ENCODE measurements around the gene SART1. TPM values are rescaled to one million over a fixed set of nuclear protein-coding genes. Genes with fewer than 3 reads are reported as not detected.

SART1 gene
- total RNA-seq, 2 donors from 2014 or later: 36.7 to 76.6 TPM

DNA sequence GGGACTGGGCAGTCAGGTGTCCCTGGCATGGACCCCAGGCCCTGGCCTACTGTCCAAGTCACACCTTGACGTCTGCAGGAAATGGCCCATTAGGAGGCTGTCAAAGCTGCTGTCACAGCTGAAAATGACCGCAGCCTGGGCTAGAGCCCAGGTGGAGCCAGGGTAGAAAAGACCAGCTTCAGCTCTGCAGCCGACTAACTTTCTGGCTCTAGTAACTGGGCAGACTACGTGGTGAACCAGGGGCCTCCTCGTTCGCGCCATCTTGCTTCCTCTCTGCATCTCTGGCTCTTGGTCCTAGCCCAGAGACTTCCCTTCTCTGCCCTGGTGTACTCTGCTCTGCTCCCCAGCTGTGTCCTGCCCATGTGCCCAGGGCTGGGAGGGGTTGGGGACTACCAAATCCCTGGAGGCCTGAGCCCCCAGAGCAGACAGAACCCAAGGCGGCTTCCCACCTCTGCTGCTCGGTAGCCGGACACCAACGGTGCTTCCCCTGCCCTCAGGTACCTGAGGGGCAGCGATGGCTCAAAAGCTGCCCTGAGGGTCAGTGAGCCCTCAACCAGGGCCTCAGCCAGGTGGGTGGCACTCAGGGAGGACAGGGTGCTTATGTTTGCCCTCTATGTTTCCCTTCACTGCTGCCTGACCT, 19.7 kb downstream of the SART1 start:
- H3K36me3 ChIP-seq: peaks cover 2 to 15% of the 10 kb centered on the region in 2 donors
- TF ChIP-seq POLR2A (IDR thresholded peaks at IDR 0.05) (no peak), POLR2AphosphoS5 (IDR thresholded peaks at IDR 0.05) (no peak)
- TF ChIP-seq, protein P1, sequence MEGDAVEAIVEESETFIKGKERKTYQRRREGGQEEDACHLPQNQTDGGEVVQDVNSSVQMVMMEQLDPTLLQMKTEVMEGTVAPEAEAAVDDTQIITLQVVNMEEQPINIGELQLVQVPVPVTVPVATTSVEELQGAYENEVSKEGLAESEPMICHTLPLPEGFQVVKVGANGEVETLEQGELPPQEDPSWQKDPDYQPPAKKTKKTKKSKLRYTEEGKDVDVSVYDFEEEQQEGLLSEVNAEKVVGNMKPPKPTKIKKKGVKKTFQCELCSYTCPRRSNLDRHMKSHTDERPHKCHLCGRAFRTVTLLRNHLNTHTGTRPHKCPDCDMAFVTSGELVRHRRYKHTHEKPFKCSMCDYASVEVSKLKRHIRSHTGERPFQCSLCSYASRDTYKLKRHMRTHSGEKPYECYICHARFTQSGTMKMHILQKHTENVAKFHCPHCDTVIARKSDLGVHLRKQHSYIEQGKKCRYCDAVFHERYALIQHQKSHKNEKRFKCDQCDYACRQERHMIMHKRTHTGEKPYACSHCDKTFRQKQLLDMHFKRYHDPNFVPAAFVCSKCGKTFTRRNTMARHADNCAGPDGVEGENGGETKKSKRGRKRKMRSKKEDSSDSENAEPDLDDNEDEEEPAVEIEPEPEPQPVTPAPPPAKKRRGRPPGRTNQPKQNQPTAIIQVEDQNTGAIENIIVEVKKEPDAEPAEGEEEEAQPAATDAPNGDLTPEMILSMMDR (IDR thresholded peaks at IDR 0.05): no peak
- intact Hi-C loops (cut with DNase I): loop anchor here (10.0 kb wide), 1 partner anchor 276 kb away; no protein-coding TSS in a partner anchor
- H3K9me3 ChIP-seq: no peaks in the 10 kb centered on the region
- WGBS: 77% methylated on average over 12 of the region's 12 CpGs
- H3K4me3 ChIP-seq: no peak overlapping the region
- no peak overlapping the region for H3K27ac ChIP-seq
- H3K4me1 ChIP-seq (replicated peaks): no peaks in the 10 kb centered on the region
- no peaks in the 10 kb centered on the region for H3K27me3 ChIP-seq (replicated peaks; ENCODE audit: insufficient read depth)
- DNase-seq (ENCODE audit: low spot score): no peak

GRCh38 chr11:65981972-65982823, 20.7 kb downstream of the SART1 start:
- Histone ChIP-seq H3K4me3 (no peak overlapping the region), H3K36me3 (peaks cover 2 to 13% of the 10 kb centered on the region in 2 donors), H3K4me1 (replicated peaks) (no peaks in the 10 kb centered on the region), H3K9me3 (no peaks in the 10 kb centered on the region), H3K27me3 (replicated peaks; ENCODE audit: insufficient read depth) (no peaks in the 10 kb centered on the region), H3K27ac (no peak overlapping the region)
- intact Hi-C loops (cut with DNase I): loop anchor here (10.0 kb wide), 1 partner anchor 277 kb away; no protein-coding TSS in a partner anchor
- no peak for DNase-seq (ENCODE audit: low spot score)
- TF ChIP-seq, protein P1 (IDR thresholded peaks at IDR 0.05): no peak
- TF ChIP-seq POLR2AphosphoS5 (IDR thresholded peaks at IDR 0.05): no peak
- TF ChIP-seq POLR2A (IDR thresholded peaks at IDR 0.05): no peak
- 61% methylated on average over 12 of the region's 16 CpGs for WGBS

- TF ChIP-seq POLR2AphosphoS5 (IDR thresholded peaks at IDR 0.05): no peak
- TF ChIP-seq, protein P1 (IDR thresholded peaks at IDR 0.05): no peak
- TF ChIP-seq POLR2A (IDR thresholded peaks at IDR 0.05): no peak
- H3K4me3 ChIP-seq: no peak overlapping the region
- intact Hi-C loops (cut with DNase I): loop anchor here (10.0 kb wide), 1 partner anchor 278 kb away; no protein-coding TSS in a partner anchor
- WGBS: 74% methylated on average over 21 of the region's 22 CpGs
- DNase-seq (ENCODE audit: low spot score): no peak
- H3K4me1 ChIP-seq (replicated peaks): no peaks in the 10 kb centered on the region
- no peaks in the 10 kb centered on the region for H3K27me3 ChIP-seq (replicated peaks; ENCODE audit: insufficient read depth)
- H3K27ac ChIP-seq: no peak overlapping the region
- H3K36me3 ChIP-seq: peaks cover 0 to 5% of the 10 kb centered on the region in 2 donors
- no peaks in the 10 kb centered on the region for H3K9me3 ChIP-seq
These were observed 21.5 kb downstream of the SART1 start for GRCh38 chr11:65982824-65983588.

- Histone ChIP-seq H3K4me3 (no peak overlapping the region), H3K4me1 (replicated peaks) (no peaks in the 10 kb centered on the region), H3K9me3 (no peaks in the 10 kb centered on the region), H3K27me3 (replicated peaks; ENCODE audit: insufficient read depth) (no peaks in the 10 kb centered on the region), H3K36me3 (no peaks in the 10 kb centered on the region), H3K27ac (no peak overlapping the region)
- no peak for DNase-seq (ENCODE audit: low spot score)
- intact Hi-C loops (cut with DNase I): loop anchor here (10.0 kb wide), 1 partner anchor 279 kb away; no protein-coding TSS in a partner anchor
- WGBS: 88% methylated on average over 5 of the region's 5 CpGs
- TF ChIP-seq, protein P1 (IDR thresholded peaks at IDR 0.05): no peak
These were observed 22.1 kb downstream of the SART1 start for GRCh38 chr11:65983589-65983987.
